HepG2 (cell line): ENCODE measurements around the gene FALEC. TPM values are rescaled to one million over a fixed set of nuclear protein-coding genes. Genes with fewer than 3 reads are reported as not detected.
A peak's percentile ranks its signal among the peaks of the same experiment; 100 is the strongest.

ENCODE experiments used
- ARNTL ChIP-seq: sonication (generic); formaldehyde crosslinking; IDR thresholded peaks from 2 replicates; pipeline ENCODE4 v1.4.0; 2020; ENCODE audit warnings: mild to moderate bottlenecking, missing genetic modification reagents
- FOXP1 ChIP-seq, 2 experiments: fragments of 450-650 bp in 1 of 2; IDR thresholded peaks; 2 replicates each; pipeline ENCODE4 v1.6.1; 2017 to 2018; ENCODE audit warnings: antibody characterized with exemption in 1 of 2
- HNF1B ChIP-seq: sonication (generic); formaldehyde crosslinking; IDR thresholded peaks from 2 replicates; pipeline ENCODE4 v1.5.1; 2020; ENCODE audit warnings: mild to moderate bottlenecking, moderate library complexity, missing genetic modification reagents
- KLF6 ChIP-seq: IDR thresholded peaks from 2 replicates; pipeline ENCODE4 v1.8.0; 2016; ENCODE audit warnings: missing biosample characterization, missing genetic modification reagents
- NR2F2 ChIP-seq: IDR thresholded peaks from 2 replicates; pipeline ENCODE4 v1.6.1; 2012; ENCODE audit warnings: low read depth, inconsistent platforms, borderline replicate concordance
- ZBTB2 ChIP-seq: sonication (generic); formaldehyde crosslinking; IDR thresholded peaks from 2 replicates; pipeline ENCODE4 v1.8.0; 2022; ENCODE audit warnings: low read depth, missing genetic modification reagents
- ZIK1 ChIP-seq: sonication (generic); formaldehyde crosslinking; IDR thresholded peaks from 2 replicates; pipeline ENCODE4 v1.5.0; 2020; ENCODE audit warnings: mild to moderate bottlenecking, low read depth, missing genetic modification reagents, borderline replicate concordance
- ZMYM3 ChIP-seq: sonication (generic); formaldehyde crosslinking; IDR thresholded peaks from 2 replicates; pipeline ENCODE4 v1.5.1; 2020; ENCODE audit warnings: mild to moderate bottlenecking, missing genetic modification reagents
- ZNF143 ChIP-seq: sonication (generic); formaldehyde crosslinking; IDR thresholded peaks from 2 replicates; pipeline ENCODE4 v1.4.0; 2020; ENCODE audit warnings: missing genetic modification reagents
- ZNF34 ChIP-seq: sonication (generic); formaldehyde crosslinking; IDR thresholded peaks from 2 replicates; pipeline ENCODE4 v1.4.0; 2020; ENCODE audit warnings: mild to moderate bottlenecking, missing genetic modification reagents, borderline replicate concordance
- ZNF510 ChIP-seq: sonication (generic); formaldehyde crosslinking; IDR thresholded peaks from 2 replicates; pipeline ENCODE4 v1.4.0; 2020; ENCODE audit warnings: low read depth, mild to moderate bottlenecking, missing genetic modification reagents
- ZNF550 ChIP-seq: sonication (generic); formaldehyde crosslinking; IDR thresholded peaks from 2 replicates; pipeline ENCODE4 v1.4.0; 2020; ENCODE audit warnings: mild to moderate bottlenecking, missing genetic modification reagents, borderline replicate concordance
- ZNF773 ChIP-seq: sonication (generic); formaldehyde crosslinking; IDR thresholded peaks from 2 replicates; pipeline ENCODE4 v1.4.0; 2020; ENCODE audit warnings: missing genetic modification reagents, borderline replicate concordance
- ZNF83 ChIP-seq: sonication (generic); formaldehyde crosslinking; IDR thresholded peaks from 2 replicates; pipeline ENCODE4 v1.4.0; 2020; ENCODE audit warnings: missing genetic modification reagents, mild to moderate bottlenecking, borderline replicate concordance
- ZNF891 ChIP-seq: sonication (generic); formaldehyde crosslinking; IDR thresholded peaks from 2 replicates; pipeline ENCODE4 v1.5.0; 2020; ENCODE audit warnings: mild to moderate bottlenecking, missing genetic modification reagents
- ZSCAN12 ChIP-seq: sonication (generic); formaldehyde crosslinking; IDR thresholded peaks from 2 replicates; pipeline ENCODE4 v1.9.0; 2021; ENCODE audit warnings: mild to moderate bottlenecking, missing genetic modification reagents
- polyA plus RNA-seq, 8 experiments: library from polyadenylated mRNA; depleted of rRNA in 3 of 8; stranded (reverse) in 7 of 8; unstranded in 1 of 8; fragments of >200 nt; fragmentation: Illumina TruSeq in 4 of 8; extraction: Trizol in 4 of 8; gene quantifications; 2 replicates each; pipeline versions ENCODE4 v1.2.1 to v1.2.3, GENCODE V29; 2011 to 2016; ENCODE audit warnings: low read depth in 4 of 8, missing spikeins in 1 of 8, mixed read lengths in 1 of 8; ENCODE audit not compliant: insufficient read depth in 1 of 8
- total RNA-seq, 5 experiments: library from RNA; depleted of rRNA; stranded (reverse); fragments of >200 nt; fragmentation: Illumina TruSeq; extraction: Trizol; gene quantifications; 2 replicates each; pipeline ENCODE4 v1.2.3, GENCODE V29; 2016; ENCODE audit warnings: low read depth in 1 of 5
- TF ChIP-seq, protein P1 (sequence below): sonication (generic); formaldehyde crosslinking; IDR thresholded peaks from 2 replicates; pipeline ENCODE4 v1.4.0; 2020; ENCODE audit warnings: missing genetic modification reagents
- TF ChIP-seq, protein P2 (sequence below): fragments of 450-650 bp; IDR thresholded peaks from 2 replicates; pipeline ENCODE4 v1.6.1; 2017; ENCODE audit warnings: mild to moderate bottlenecking

FALEC gene
- total and polyA plus RNA-seq, 2 of the 13 experiments (the other 11 are each of a cell fraction or from before 2014, with no cell fraction given) = 0.33 to 0.71 TPM

GRCh38 chr1:150567717-150568593, 52.4 kb downstream of the FALEC start (continued):
- TF ChIP-seq, protein P1, sequence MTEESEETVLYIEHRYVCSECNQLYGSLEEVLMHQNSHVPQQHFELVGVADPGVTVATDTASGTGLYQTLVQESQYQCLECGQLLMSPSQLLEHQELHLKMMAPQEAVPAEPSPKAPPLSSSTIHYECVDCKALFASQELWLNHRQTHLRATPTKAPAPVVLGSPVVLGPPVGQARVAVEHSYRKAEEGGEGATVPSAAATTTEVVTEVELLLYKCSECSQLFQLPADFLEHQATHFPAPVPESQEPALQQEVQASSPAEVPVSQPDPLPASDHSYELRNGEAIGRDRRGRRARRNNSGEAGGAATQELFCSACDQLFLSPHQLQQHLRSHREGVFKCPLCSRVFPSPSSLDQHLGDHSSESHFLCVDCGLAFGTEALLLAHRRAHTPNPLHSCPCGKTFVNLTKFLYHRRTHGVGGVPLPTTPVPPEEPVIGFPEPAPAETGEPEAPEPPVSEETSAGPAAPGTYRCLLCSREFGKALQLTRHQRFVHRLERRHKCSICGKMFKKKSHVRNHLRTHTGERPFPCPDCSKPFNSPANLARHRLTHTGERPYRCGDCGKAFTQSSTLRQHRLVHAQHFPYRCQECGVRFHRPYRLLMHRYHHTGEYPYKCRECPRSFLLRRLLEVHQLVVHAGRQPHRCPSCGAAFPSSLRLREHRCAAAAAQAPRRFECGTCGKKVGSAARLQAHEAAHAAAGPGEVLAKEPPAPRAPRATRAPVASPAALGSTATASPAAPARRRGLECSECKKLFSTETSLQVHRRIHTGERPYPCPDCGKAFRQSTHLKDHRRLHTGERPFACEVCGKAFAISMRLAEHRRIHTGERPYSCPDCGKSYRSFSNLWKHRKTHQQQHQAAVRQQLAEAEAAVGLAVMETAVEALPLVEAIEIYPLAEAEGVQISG (CRISPR knock-in tag) = peak; percentile 60
- TF ChIP-seq HNF1B (CRISPR knock-in tag) (no peak), ZSCAN12 (CRISPR knock-in tag) (no peak), KLF6 (CRISPR knock-in tag) (no peak), ZNF34 (CRISPR knock-in tag) (no peak), ZNF891 (CRISPR knock-in tag) (no peak), NR2F2 (peak; percentile 70; the same call in 1 of the 2 replicates), ZNF143 (CRISPR knock-in tag) (peak; percentile 45; the same call in 1 of the 2 replicates), ZMYM3 (no peak; the same call in 1 of the 2 replicates), FOXP1 (IDR thresholded peaks at IDR 0.05) (no peak), FOXP1 (CRISPR knock-in tag; IDR thresholded peaks at IDR 0.05) (peak; percentile 60; the same call in 1 of the 2 replicates), ARNTL (CRISPR knock-in tag) (peak; percentile 82), ZIK1 (no peak), ZNF773 (CRISPR knock-in tag) (no peak), ZNF550 (CRISPR knock-in tag) (no peak), ZBTB2 (CRISPR knock-in tag) (no peak), ZNF83 (CRISPR knock-in tag) (no peak), ZNF510 (CRISPR knock-in tag) (no peak)
- TF ChIP-seq, protein P2, sequence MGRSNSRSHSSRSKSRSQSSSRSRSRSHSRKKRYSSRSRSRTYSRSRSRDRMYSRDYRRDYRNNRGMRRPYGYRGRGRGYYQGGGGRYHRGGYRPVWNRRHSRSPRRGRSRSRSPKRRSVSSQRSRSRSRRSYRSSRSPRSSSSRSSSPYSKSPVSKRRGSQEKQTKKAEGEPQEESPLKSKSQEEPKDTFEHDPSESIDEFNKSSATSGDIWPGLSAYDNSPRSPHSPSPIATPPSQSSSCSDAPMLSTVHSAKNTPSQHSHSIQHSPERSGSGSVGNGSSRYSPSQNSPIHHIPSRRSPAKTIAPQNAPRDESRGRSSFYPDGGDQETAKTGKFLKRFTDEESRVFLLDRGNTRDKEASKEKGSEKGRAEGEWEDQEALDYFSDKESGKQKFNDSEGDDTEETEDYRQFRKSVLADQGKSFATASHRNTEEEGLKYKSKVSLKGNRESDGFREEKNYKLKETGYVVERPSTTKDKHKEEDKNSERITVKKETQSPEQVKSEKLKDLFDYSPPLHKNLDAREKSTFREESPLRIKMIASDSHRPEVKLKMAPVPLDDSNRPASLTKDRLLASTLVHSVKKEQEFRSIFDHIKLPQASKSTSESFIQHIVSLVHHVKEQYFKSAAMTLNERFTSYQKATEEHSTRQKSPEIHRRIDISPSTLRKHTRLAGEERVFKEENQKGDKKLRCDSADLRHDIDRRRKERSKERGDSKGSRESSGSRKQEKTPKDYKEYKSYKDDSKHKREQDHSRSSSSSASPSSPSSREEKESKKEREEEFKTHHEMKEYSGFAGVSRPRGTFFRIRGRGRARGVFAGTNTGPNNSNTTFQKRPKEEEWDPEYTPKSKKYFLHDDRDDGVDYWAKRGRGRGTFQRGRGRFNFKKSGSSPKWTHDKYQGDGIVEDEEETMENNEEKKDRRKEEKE = no peak
